Osteocyte (in vitro differentiated cells): ENCODE data around the gene GPRC5D. TPM values are rescaled to one million over a fixed set of nuclear protein-coding genes. Genes with fewer than 3 reads are reported as not detected.

Source experiments
- DNase-seq: peaks from one replicate; pipeline ENCODE4 v3.0.0; 2021; ENCODE audit warnings: mixed read lengths; ENCODE audit not compliant: unreplicated experiment; ENCODE audit errors: extremely low spot score
- H3K27ac Mint-ChIP-seq: one replicate; pipeline ENCODE4 v1.8.0; 2021; ENCODE audit warnings: mild to moderate bottlenecking, mixed read lengths; ENCODE audit not compliant: unreplicated experiment
- H3K27me3 Mint-ChIP-seq: one replicate; pipeline ENCODE4 v1.8.0; 2021; ENCODE audit warnings: mixed read lengths; ENCODE audit not compliant: unreplicated experiment
- H3K36me3 Mint-ChIP-seq: one replicate; pipeline ENCODE4 v1.8.0; 2021; ENCODE audit warnings: mixed read lengths; ENCODE audit not compliant: unreplicated experiment
- H3K4me1 Mint-ChIP-seq: one replicate; pipeline ENCODE4 v1.8.0; 2021; ENCODE audit warnings: mixed read lengths; ENCODE audit not compliant: unreplicated experiment
- H3K4me3 Mint-ChIP-seq: one replicate; pipeline ENCODE4 v1.8.0; 2021; ENCODE audit warnings: mild to moderate bottlenecking, moderate library complexity, mixed read lengths; ENCODE audit not compliant: unreplicated experiment
- H3K9me3 Mint-ChIP-seq: one replicate; pipeline ENCODE4 v1.8.0; 2021; ENCODE audit warnings: mixed read lengths; ENCODE audit not compliant: unreplicated experiment
- total RNA-seq: library from RNA; stranded (reverse); gene quantifications from 2 replicates; pipeline ENCODE4 v1.2.1, GENCODE V29; 2021
- TF ChIP-seq, protein P1 (sequence below): fragments of 200-600 bp; sonication (generic); IDR thresholded peaks from 2 replicates; pipeline ENCODE4 v1.5.0; 2021; ENCODE audit warnings: antibody characterized with exemption, mild to moderate bottlenecking, moderate library complexity

Gene GPRC5D
- total RNA-seq, 1 donor from 2014 or later, result not detected

- no peaks in the 10 kb centered on the region for H3K27me3 Mint-ChIP-seq
- peaks cover 18% of the 10 kb centered on the region for H3K4me1 Mint-ChIP-seq
- peaks cover 17% of the 10 kb centered on the region for H3K9me3 Mint-ChIP-seq
- TF ChIP-seq, protein P1, sequence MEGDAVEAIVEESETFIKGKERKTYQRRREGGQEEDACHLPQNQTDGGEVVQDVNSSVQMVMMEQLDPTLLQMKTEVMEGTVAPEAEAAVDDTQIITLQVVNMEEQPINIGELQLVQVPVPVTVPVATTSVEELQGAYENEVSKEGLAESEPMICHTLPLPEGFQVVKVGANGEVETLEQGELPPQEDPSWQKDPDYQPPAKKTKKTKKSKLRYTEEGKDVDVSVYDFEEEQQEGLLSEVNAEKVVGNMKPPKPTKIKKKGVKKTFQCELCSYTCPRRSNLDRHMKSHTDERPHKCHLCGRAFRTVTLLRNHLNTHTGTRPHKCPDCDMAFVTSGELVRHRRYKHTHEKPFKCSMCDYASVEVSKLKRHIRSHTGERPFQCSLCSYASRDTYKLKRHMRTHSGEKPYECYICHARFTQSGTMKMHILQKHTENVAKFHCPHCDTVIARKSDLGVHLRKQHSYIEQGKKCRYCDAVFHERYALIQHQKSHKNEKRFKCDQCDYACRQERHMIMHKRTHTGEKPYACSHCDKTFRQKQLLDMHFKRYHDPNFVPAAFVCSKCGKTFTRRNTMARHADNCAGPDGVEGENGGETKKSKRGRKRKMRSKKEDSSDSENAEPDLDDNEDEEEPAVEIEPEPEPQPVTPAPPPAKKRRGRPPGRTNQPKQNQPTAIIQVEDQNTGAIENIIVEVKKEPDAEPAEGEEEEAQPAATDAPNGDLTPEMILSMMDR, result no peak
- H3K36me3 Mint-ChIP-seq, result peaks cover 39% of the 10 kb centered on the region
- H3K27ac Mint-ChIP-seq, result no peak overlapping the region
- no peak for DNase-seq
- no peak overlapping the region for H3K4me3 Mint-ChIP-seq
Measured at GRCh38 chr12:12974211-12974610, 22.2 kb upstream of the GPRC5D start.

GRCh38 chr12:12973019-12973418, 21.0 kb upstream of the GPRC5D start:
- TF ChIP-seq, protein P1, result no peak
- H3K27ac Mint-ChIP-seq, result no peak overlapping the region
- no peaks in the 10 kb centered on the region for H3K27me3 Mint-ChIP-seq
- peaks cover 18% of the 10 kb centered on the region for H3K4me1 Mint-ChIP-seq
- H3K36me3 Mint-ChIP-seq, result peaks cover 43% of the 10 kb centered on the region
- no peak for DNase-seq
- peaks cover 17% of the 10 kb centered on the region for H3K9me3 Mint-ChIP-seq
- H3K4me3 Mint-ChIP-seq, result no peak overlapping the region

- no peak for DNase-seq
- Mint-ChIP-seq H3K4me1 (no peaks in the 10 kb centered on the region), H3K4me3 (no peak overlapping the region), H3K36me3 (peaks cover 3% of the 10 kb centered on the region), H3K9me3 (peaks cover 6% of the 10 kb centered on the region), H3K27ac (no peak overlapping the region), H3K27me3 (no peaks in the 10 kb centered on the region)
- TF ChIP-seq, protein P1, result no peak
Measured at GRCh38 chr12:12965836-12966235, 13.9 kb upstream of the GPRC5D start.

- no peaks in the 10 kb centered on the region for H3K4me1 Mint-ChIP-seq
- H3K27me3 Mint-ChIP-seq, result no peaks in the 10 kb centered on the region
- TF ChIP-seq, protein P1, result no peak
- H3K36me3 Mint-ChIP-seq, result peaks cover 3% of the 10 kb centered on the region
- peaks cover 6% of the 10 kb centered on the region for H3K9me3 Mint-ChIP-seq
- no peak for DNase-seq
- H3K4me3 Mint-ChIP-seq, result no peak overlapping the region
- H3K27ac Mint-ChIP-seq, result no peak overlapping the region
Measured at GRCh38 chr12:12964255-12964654, 12.3 kb upstream of the GPRC5D start.

GRCh38 chr12:12960639-12961209, 8.8 kb upstream of the GPRC5D start:
- TF ChIP-seq, protein P1, result no peak
- H3K4me3 Mint-ChIP-seq, result no peak overlapping the region
- H3K27me3 Mint-ChIP-seq, result no peaks in the 10 kb centered on the region
- no peak for DNase-seq
- no peaks in the 10 kb centered on the region for H3K4me1 Mint-ChIP-seq
- H3K27ac Mint-ChIP-seq, result no peak overlapping the region
- no peaks in the 10 kb centered on the region for H3K36me3 Mint-ChIP-seq
- peaks cover 6% of the 10 kb centered on the region for H3K9me3 Mint-ChIP-seq
